NB4 (cell line): ENCODE data around the gene A1BG.

ENCODE experiments used
- DNase-seq: peaks from one replicate; pipeline ENCODE4 v3.0.0; 2010; ENCODE audit warnings: low read depth
- H3K4me3 ChIP-seq: one replicate; pipeline ENCODE4 v1.5.1; 2011; ENCODE audit warnings: mild to moderate bottlenecking, low read depth, low read length, moderate library complexity
- MYC ChIP-seq: IDR thresholded peaks from 2 replicates; pipeline ENCODE4 v1.6.1; 2011; ENCODE audit warnings: low read depth, low read length
- POLR2A ChIP-seq: IDR thresholded peaks from 2 replicates; pipeline ENCODE4 v1.6.1; 2011; ENCODE audit warnings: mild to moderate bottlenecking; ENCODE audit not compliant: insufficient read length; ENCODE audit errors: extremely low read depth
- TF ChIP-seq, protein P1 (sequence below): IDR thresholded peaks from 2 replicates; pipeline ENCODE4 v1.6.1; 2011; ENCODE audit warnings: low read depth, low read length
- TF ChIP-seq, protein P2 (sequence below): IDR thresholded peaks from one replicate; pipeline ENCODE4 v1.5.1; 2012; ENCODE audit warnings: low read depth, low read length

A1BG gene

GRCh38 chr19:58334691-58335249, 18.5 kb downstream of the A1BG start:
- TF ChIP-seq POLR2A (no peak), MYC (no peak)
- TF ChIP-seq, protein P1, sequence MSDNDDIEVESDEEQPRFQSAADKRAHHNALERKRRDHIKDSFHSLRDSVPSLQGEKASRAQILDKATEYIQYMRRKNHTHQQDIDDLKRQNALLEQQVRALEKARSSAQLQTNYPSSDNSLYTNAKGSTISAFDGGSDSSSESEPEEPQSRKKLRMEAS, result no peak
- TF ChIP-seq, protein P2, sequence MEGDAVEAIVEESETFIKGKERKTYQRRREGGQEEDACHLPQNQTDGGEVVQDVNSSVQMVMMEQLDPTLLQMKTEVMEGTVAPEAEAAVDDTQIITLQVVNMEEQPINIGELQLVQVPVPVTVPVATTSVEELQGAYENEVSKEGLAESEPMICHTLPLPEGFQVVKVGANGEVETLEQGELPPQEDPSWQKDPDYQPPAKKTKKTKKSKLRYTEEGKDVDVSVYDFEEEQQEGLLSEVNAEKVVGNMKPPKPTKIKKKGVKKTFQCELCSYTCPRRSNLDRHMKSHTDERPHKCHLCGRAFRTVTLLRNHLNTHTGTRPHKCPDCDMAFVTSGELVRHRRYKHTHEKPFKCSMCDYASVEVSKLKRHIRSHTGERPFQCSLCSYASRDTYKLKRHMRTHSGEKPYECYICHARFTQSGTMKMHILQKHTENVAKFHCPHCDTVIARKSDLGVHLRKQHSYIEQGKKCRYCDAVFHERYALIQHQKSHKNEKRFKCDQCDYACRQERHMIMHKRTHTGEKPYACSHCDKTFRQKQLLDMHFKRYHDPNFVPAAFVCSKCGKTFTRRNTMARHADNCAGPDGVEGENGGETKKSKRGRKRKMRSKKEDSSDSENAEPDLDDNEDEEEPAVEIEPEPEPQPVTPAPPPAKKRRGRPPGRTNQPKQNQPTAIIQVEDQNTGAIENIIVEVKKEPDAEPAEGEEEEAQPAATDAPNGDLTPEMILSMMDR, result no peak
- DNase-seq, result no peak
- no peak overlapping the region for H3K4me3 ChIP-seq

DNA sequence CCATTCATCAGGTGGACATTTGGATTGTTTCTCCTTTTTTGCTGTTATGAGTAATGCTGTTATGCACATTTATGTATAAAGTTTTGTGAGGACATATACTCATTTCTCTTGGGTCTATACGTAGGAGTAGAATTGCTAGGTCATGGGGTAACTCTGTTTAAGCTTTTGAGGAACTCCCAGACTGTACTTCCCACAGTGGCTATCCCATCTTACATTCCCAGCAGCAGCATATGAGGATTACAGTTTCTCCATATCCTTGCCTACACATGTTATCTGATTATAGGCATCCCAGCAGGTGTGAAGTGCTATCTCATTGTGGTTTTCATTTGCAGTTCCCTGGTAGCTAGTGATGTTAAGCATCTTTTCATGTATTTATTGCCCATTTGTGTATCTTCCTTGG, 20.6 kb downstream of the A1BG start:
- no peak overlapping the region for H3K4me3 ChIP-seq
- no peak for DNase-seq
- TF ChIP-seq MYC (no peak), POLR2A (no peak)
- TF ChIP-seq, protein P2, result no peak
- TF ChIP-seq, protein P1, result no peak

DNA sequence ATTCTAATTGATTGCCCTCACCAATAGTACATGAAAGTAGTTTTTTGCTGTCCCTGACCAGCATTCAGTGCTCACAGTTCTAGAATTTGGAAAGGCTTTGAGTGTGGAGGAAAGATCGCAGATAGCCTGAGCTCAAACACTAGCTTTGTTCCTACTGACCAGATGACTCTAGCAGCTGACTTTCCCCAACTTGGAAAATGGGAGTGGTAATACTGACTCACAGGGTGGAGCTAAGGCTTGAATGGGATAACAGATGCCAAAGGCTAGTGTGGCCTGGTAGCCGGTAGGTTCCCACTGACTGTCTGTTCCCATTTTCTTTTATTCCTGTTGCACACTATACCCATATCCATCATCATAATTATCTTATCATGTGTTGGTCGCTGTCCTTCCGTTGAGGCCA, 22.8 kb downstream of the A1BG start:
- no peak overlapping the region for H3K4me3 ChIP-seq
- no peak for DNase-seq
- no peak for TF ChIP-seq MYC
- TF ChIP-seq, protein P2, result no peak

GRCh38 chr19:58328999-58329398, 24.3 kb downstream of the A1BG start:
- no peak overlapping the region for H3K4me3 ChIP-seq
- DNase-seq, result peak; percentile 55
- TF ChIP-seq, protein P2, result peak; percentile 39
- TF ChIP-seq, protein P1, result no peak

DNA sequence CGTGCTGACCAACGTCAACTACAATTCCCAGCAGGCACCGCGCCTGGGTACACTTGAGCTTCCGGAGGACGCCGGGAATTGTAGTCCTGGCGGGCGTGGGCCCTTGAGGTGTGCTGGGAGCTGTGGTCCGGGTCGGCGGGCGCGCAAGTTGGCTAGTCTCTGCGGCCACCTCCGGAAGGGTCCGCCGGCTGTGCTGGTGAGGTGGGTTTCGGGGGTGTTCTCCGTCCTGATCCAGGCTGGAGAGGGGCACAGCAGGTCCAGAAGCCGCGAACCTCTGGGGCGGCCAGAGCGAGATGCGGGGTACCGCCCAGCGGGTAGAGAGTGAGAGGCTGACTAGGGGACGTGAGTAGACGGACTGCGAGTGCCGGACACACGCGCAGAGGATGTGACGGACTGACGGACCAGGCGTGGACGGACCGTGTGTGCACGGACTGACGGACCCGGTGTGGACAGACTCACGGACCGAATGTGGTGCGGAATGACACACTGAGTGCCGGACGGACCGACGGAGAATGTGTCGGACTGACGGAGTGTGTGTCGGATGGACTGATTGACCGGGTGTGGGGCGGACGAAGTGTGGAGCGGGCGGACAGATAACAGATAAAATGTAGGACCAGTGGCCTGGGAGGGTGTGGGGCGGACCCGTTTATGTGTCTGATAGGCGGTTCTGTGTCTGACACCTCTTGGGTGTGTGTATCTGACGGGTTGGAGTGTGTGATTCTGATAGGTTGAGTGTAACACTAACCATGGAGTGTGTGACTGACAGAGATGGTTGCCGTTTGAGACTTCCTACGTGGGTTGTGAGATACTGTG, 26.2 kb downstream of the A1BG start, which contains the start of gene ZSCAN22:
TSS of gene ZSCAN22 (plus strand) at position 81 of the 813 bp plus-strand sequence. CDS start 7,809 bp downstream, outside the sequence.
- peak; percentile 92 for DNase-seq
- peak within 1 kb of the TSS; percentile 91 for H3K4me3 ChIP-seq
- TF ChIP-seq, protein P1, result no peak
- peak; percentile 18 for TF ChIP-seq POLR2A
- peak; percentile 23; the same call in 1 of the 2 replicates for TF ChIP-seq MYC

- DNase-seq, result no peak
- TF ChIP-seq, protein P1, result no peak
- TF ChIP-seq MYC (no peak; the same call in 1 of the 2 replicates), POLR2A (no peak)
- TF ChIP-seq, protein P2, result no peak
- H3K4me3 ChIP-seq, result peak overlapping the region; percentile 91
Observed at GRCh38 chr19:58326501-58326913, 26.8 kb downstream of the A1BG start.
